ENCODE results near the gene FANCI. TPM values are rescaled to one million over a fixed set of nuclear protein-coding genes. Genes with fewer than 3 reads are reported as not detected.

The FANCI gene
- total RNA-seq, 6 experiments from 2014 or later: 0.98 to 7.2 (median 2.8) TPM

GRCh38 chr15:89283201-89283600 lies 39.4 kb downstream of the FANCI start:
- Histone ChIP-seq H3K36me3 (no peaks in the 10 kb centered on the region), H3K27me3 (no peaks in the 10 kb centered on the region), H3K27ac (no peak overlapping the region), H3K4me3 (no peak overlapping the region), H3K4me1 (no peaks in the 10 kb centered on the region), H3K9me3 (no peaks in the 10 kb centered on the region)
- no peak for DNase-seq
- no peak for ATAC-seq
- WGBS (ENCODE audit: insufficient coverage, low coverage, low lambda C conversion rate, missing lambda C conversion rate): 79% methylated on average over 4 of the region's 4 CpGs
- intact Hi-C loops (cut with DNase I): no loop called here
- TF ChIP-seq POLR2A (IDR thresholded peaks at IDR 0.05) (no peak), CTCF (IDR thresholded peaks at IDR 0.05) (no peak)

DNA sequence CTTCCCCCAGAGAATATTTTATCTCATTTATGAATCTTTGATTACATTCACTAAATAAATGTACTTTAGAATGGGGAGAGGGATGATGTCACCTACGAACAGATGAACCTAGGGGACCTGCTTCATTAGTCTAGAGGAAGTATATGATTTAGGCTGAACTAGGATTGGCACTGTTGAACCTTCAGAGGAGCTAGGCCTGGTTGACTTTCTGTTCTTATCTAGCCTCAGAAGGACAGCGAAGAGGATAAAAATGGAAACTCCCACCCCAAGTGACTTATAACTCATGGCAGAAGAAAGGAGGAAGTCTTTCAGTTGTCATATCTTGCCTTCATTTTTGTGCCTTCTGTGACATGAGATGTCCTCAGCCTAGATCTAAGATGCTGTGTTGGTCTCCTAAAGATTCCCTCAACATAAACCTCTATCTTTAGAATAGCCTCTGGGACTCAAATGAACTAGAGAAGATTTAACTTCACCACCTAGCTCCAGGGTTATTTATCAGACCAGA lies 48.2 kb downstream of the FANCI start:
- ATAC-seq: no peak
- Histone ChIP-seq H3K27ac (no peak overlapping the region), H3K4me3 (no peak overlapping the region), H3K36me3 (no peaks in the 10 kb centered on the region), H3K9me3 (no peaks in the 10 kb centered on the region), H3K27me3 (no peaks in the 10 kb centered on the region), H3K4me1 (no peaks in the 10 kb centered on the region)
- intact Hi-C loops (cut with DNase I): no loop called here
- DNase-seq: no peak
- TF ChIP-seq CTCF (IDR thresholded peaks at IDR 0.05) (no peak), POLR2A (IDR thresholded peaks at IDR 0.05) (no peak)
- 84% methylated on average over 2 of the region's 2 CpGs for WGBS (ENCODE audit: insufficient coverage, low coverage, low lambda C conversion rate, missing lambda C conversion rate)

- H3K27me3 ChIP-seq: no peaks in the 10 kb centered on the region
- DNase-seq: no peak
- no peak overlapping the region for H3K4me3 ChIP-seq
- no peaks in the 10 kb centered on the region for H3K4me1 ChIP-seq
- H3K27ac ChIP-seq: no peak overlapping the region
- no peak for ATAC-seq
- no peaks in the 10 kb centered on the region for H3K9me3 ChIP-seq
- intact Hi-C loops (cut with DNase I): no loop called here
- WGBS (ENCODE audit: insufficient coverage, low coverage, low lambda C conversion rate, missing lambda C conversion rate): 94% methylated on average over 2 of the region's 2 CpGs
- no peaks in the 10 kb centered on the region for H3K36me3 ChIP-seq
- TF ChIP-seq CTCF (IDR thresholded peaks at IDR 0.05) (no peak), POLR2A (IDR thresholded peaks at IDR 0.05) (no peak)
Observed at GRCh38 chr15:89293012-89293411, 49.2 kb downstream of the FANCI start.

- Histone ChIP-seq H3K27me3 (no peaks in the 10 kb centered on the region), H3K4me3 (no peak overlapping the region), H3K4me1 (no peaks in the 10 kb centered on the region), H3K9me3 (no peaks in the 10 kb centered on the region), H3K27ac (no peak overlapping the region), H3K36me3 (no peaks in the 10 kb centered on the region)
- intact Hi-C loops (cut with DNase I): loop anchor here in 1 of 2 donors (5.0 kb wide), 1 partner anchor 93 kb away; no protein-coding TSS in a partner anchor
- ATAC-seq (peak; percentile 45 to 58 (median 52)), DNase-seq (no peak)
- TF ChIP-seq CTCF (IDR thresholded peaks at IDR 0.05) (peak; percentile 23 to 39 (median 30)), POLR2A (IDR thresholded peaks at IDR 0.05) (no peak)
Observed at GRCh38 chr15:89299896-89300295, 56.1 kb downstream of the FANCI start.
